KMS-11 (cell line): ENCODE data around the gene ZBTB24.

Experiments used
- H2AFZ ChIP-seq: fragments of 200-600 bp; sonication (generic); 2 replicates; pipeline ENCODE4 v1.6.1; 2016; ENCODE audit warnings: antibody characterized with exemption, mixed run types, low read depth
- H3K27ac ChIP-seq: fragments of 200-600 bp; sonication (generic); 2 replicates; pipeline ENCODE4 v1.6.1; 2016; ENCODE audit warnings: mild to moderate bottlenecking, mixed run types
- H3K27me3 ChIP-seq: fragments of 200-600 bp; sonication (generic); 2 replicates; pipeline ENCODE4 v1.6.1; 2017; ENCODE audit warnings: mild to moderate bottlenecking, low read depth, mixed run types, moderate library complexity; ENCODE audit not compliant: insufficient read depth
- H3K36me3 ChIP-seq: fragments of 200-600 bp; sonication (generic); 2 replicates; pipeline ENCODE4 v1.6.1; 2017; ENCODE audit warnings: mild to moderate bottlenecking, mixed run types; ENCODE audit not compliant: insufficient read depth
- H3K4me1 ChIP-seq: fragments of 200-600 bp; sonication (generic); 2 replicates; pipeline ENCODE4 v1.6.1; 2016; ENCODE audit warnings: mild to moderate bottlenecking, low read depth, mixed run types; ENCODE audit not compliant: poor library complexity, severe bottlenecking
- H3K4me2 ChIP-seq: fragments of 200-600 bp; sonication (generic); 2 replicates; pipeline ENCODE4 v1.7.0; 2016; ENCODE audit warnings: mild to moderate bottlenecking, mixed run types
- H3K4me3 ChIP-seq: fragments of 200-600 bp; sonication (generic); IDR thresholded peaks from 2 replicates; pipeline ENCODE4 v1.6.1; 2017; ENCODE audit warnings: low read depth, low read length, mixed read lengths; ENCODE audit not compliant: insufficient read depth
- H3K79me2 ChIP-seq: fragments of 200-600 bp; sonication (generic); 2 replicates; pipeline ENCODE4 v1.6.1; 2016; ENCODE audit warnings: low read depth, mixed run types; ENCODE audit not compliant: insufficient read depth
- H3K9ac ChIP-seq: fragments of 200-600 bp; sonication (generic); 2 replicates; pipeline ENCODE4 v1.6.1; 2016; ENCODE audit warnings: mild to moderate bottlenecking, mixed run types
- H4K20me1 ChIP-seq: fragments of 200-600 bp; sonication (generic); 2 replicates; pipeline ENCODE4 v1.6.1; 2016; ENCODE audit warnings: mild to moderate bottlenecking, mixed run types; ENCODE audit not compliant: insufficient read depth
- CTCF ChIP-seq: fragments of 200-600 bp; sonication (generic); conservative IDR thresholded peaks from 2 replicates; pipeline ENCODE4 v1.6.1; 2017; ENCODE audit warnings: low read depth, mild to moderate bottlenecking, antibody characterized with exemption, low read length, moderate library complexity, mixed read lengths

The ZBTB24 gene

GRCh38 chr6:109457562-109457996, 25.4 kb downstream of the ZBTB24 start:
- no peak overlapping the region for H3K4me2 ChIP-seq
- no peak overlapping the region for H3K9ac ChIP-seq
- no peaks in the 10 kb centered on the region for H3K27me3 ChIP-seq
- H3K27ac ChIP-seq = no peak overlapping the region
- H3K4me3 ChIP-seq = no peak overlapping the region
- no peak for TF ChIP-seq CTCF
- H3K79me2 ChIP-seq = no peaks in the 10 kb centered on the region
- peaks cover 48% of the 10 kb centered on the region for H3K4me1 ChIP-seq
- H4K20me1 ChIP-seq = no peaks in the 10 kb centered on the region
- no peaks in the 10 kb centered on the region for H3K36me3 ChIP-seq
- H2AFZ ChIP-seq = no peak overlapping the region

DNA sequence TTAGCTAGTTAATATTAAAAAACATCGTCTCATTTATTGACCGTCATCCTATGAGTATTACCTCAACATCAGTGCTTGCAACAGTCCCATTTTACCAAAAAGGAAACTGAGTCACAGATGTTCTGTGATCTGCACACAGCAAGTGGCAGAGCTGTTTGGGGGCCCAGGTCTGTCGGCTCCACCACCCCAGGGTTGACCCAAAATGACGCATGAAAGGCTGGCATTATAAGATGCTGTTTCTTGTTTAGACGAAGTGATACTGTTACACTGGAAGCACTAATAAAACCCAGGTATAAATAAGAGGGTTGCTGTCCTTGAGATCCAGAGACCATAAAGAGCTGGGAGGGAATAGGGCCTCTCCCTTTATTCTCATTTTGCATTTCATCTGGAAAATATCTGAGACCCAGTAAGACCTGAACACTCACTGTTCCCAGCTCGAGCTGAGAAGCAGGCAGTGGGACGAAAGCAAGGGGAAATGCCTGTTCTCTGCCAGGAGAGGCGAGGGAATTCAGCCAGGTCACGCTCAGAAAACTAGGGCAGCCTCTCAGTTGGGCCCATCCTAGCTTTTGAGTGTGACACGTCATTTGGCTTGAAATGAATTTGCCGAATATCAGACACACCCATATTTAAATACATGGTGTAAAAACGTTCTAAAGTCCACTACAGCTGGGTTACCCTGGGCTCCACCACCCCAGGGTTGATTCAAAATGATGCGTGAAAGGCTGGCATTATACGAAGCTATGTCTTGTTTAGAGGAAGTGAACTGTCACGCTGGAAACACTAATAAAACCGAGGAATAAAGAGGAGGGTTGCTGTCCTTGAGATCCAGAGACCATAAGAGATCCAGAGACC, 26.1 kb downstream of the ZBTB24 start:
- Histone ChIP-seq H3K36me3 (no peaks in the 10 kb centered on the region), H3K9ac (no peak overlapping the region), H4K20me1 (no peaks in the 10 kb centered on the region), H3K4me2 (peak overlapping the region; percentile 82), H3K4me3 (no peak overlapping the region), H2AFZ (no peak overlapping the region), H3K4me1 (peaks cover 45% of the 10 kb centered on the region), H3K27ac (no peak overlapping the region), H3K79me2 (no peaks in the 10 kb centered on the region), H3K27me3 (no peaks in the 10 kb centered on the region)
- TF ChIP-seq CTCF = no peak

GRCh38 chr6:109456111-109456583, 26.9 kb downstream of the ZBTB24 start:
- H3K4me1 ChIP-seq = peaks cover 45% of the 10 kb centered on the region
- H3K79me2 ChIP-seq = no peaks in the 10 kb centered on the region
- peak overlapping the region; percentile 82 for H3K4me2 ChIP-seq
- TF ChIP-seq CTCF = no peak
- H3K27ac ChIP-seq = no peak overlapping the region
- H3K4me3 ChIP-seq = no peak overlapping the region
- H3K27me3 ChIP-seq = no peaks in the 10 kb centered on the region
- no peaks in the 10 kb centered on the region for H3K36me3 ChIP-seq
- H2AFZ ChIP-seq = peak overlapping the region; percentile 33; the same call in 1 of the 2 replicates
- H4K20me1 ChIP-seq = no peaks in the 10 kb centered on the region
- peak overlapping the region; percentile 25; the same call in 1 of the 2 replicates for H3K9ac ChIP-seq

GRCh38 chr6:109455437-109456110, 27.4 kb downstream of the ZBTB24 start, which contains the start of gene MICAL1:
Gene MICAL1 (minus strand): TSS chr6:109455772. CDS start chr6:109454196, 1,576 bp downstream.
- TF ChIP-seq CTCF = no peak
- H3K4me1 ChIP-seq = peaks cover 41% of the 10 kb centered on the region
- no peaks in the 10 kb centered on the region for H3K36me3 ChIP-seq
- H3K4me2 ChIP-seq = peak within 1 kb of the TSS; percentile 82
- peak within 1 kb of the TSS; percentile 38 for H2AFZ ChIP-seq
- no peak within 1 kb of the TSS for H3K27ac ChIP-seq
- H4K20me1 ChIP-seq = no peaks in the 10 kb centered on the region
- no peaks in the 10 kb centered on the region for H3K27me3 ChIP-seq
- no peaks in the 10 kb centered on the region for H3K79me2 ChIP-seq
- H3K9ac ChIP-seq = peak within 1 kb of the TSS; percentile 25; the same call in 1 of the 2 replicates
- no peak within 1 kb of the TSS for H3K4me3 ChIP-seq
